Measurements from ENCODE around the gene FASTKD1.

FASTKD1 gene

GRCh38 chr2:169509955-169510354 is 63.7 kb downstream of the FASTKD1 start:
- no peak for DNase-seq (ENCODE audit: low spot score)
- in situ Hi-C loops (cut with MboI; ENCODE audit: low pct_unique_long_range_greater_than_20kb, low sequenced_read_pairs, unreplicated experiment), result no loop called here
- no peak for TF ChIP-seq CTCF (IDR thresholded peaks at IDR 0.05; ENCODE audit: extremely low read depth, insufficient read depth, missing control alignments)

GRCh38 chr2:169509298-169509885 is 64.3 kb downstream of the FASTKD1 start, which contains the start of gene KLHL41:
Gene KLHL41 (plus strand): TSS chr2:169509702. CDS start chr2:169509779, 77 bp downstream.
- TF ChIP-seq CTCF (IDR thresholded peaks at IDR 0.05; ENCODE audit: extremely low read depth, insufficient read depth, missing control alignments), result no peak
- in situ Hi-C loops (cut with MboI; ENCODE audit: low pct_unique_long_range_greater_than_20kb, low sequenced_read_pairs, unreplicated experiment), result no loop called here
- DNase-seq (ENCODE audit: low spot score), result no peak

- DNase-seq (ENCODE audit: low spot score), result peak; percentile 34
Observed at GRCh38 chr2:169507698-169508097, 66.0 kb downstream of the FASTKD1 start.

GRCh38 chr2:169504651-169505050 is 69.0 kb downstream of the FASTKD1 start:
- no peak for TF ChIP-seq CTCF (IDR thresholded peaks at IDR 0.05; ENCODE audit: extremely low read depth, insufficient read depth, missing control alignments)
- in situ Hi-C loops (cut with MboI; ENCODE audit: low pct_unique_long_range_greater_than_20kb, low sequenced_read_pairs, unreplicated experiment), result no loop called here
- no peak for DNase-seq (ENCODE audit: low spot score)

More at GRCh38 chr2:169507698-169508097, 66.0 kb downstream of the FASTKD1 start:
- in situ Hi-C loops (cut with MboI; ENCODE audit: low pct_unique_long_range_greater_than_20kb, low sequenced_read_pairs, unreplicated experiment), result no loop called here
- no peak for TF ChIP-seq CTCF (IDR thresholded peaks at IDR 0.05; ENCODE audit: extremely low read depth, insufficient read depth, missing control alignments)

GRCh38 chr2:169495310-169495928 is 78.2 kb downstream of the FASTKD1 start:
- in situ Hi-C loops (cut with MboI; ENCODE audit: low pct_unique_long_range_greater_than_20kb, low sequenced_read_pairs, unreplicated experiment), result no loop called here

GRCh38 chr2:169493360-169493759 is 80.3 kb downstream of the FASTKD1 start:
- TF ChIP-seq CTCF (IDR thresholded peaks at IDR 0.05; ENCODE audit: extremely low read depth, insufficient read depth, missing control alignments), result no peak
- in situ Hi-C loops (cut with MboI; ENCODE audit: low pct_unique_long_range_greater_than_20kb, low sequenced_read_pairs, unreplicated experiment), result no loop called here
- no peak for DNase-seq (ENCODE audit: low spot score)

More at GRCh38 chr2:169495310-169495928, 78.2 kb downstream of the FASTKD1 start:
- no peak for TF ChIP-seq CTCF (IDR thresholded peaks at IDR 0.05; ENCODE audit: extremely low read depth, insufficient read depth, missing control alignments)
- no peak for DNase-seq (ENCODE audit: low spot score)
